ENCODE measurements around the gene TFE3.

Gene TFE3

DNA sequence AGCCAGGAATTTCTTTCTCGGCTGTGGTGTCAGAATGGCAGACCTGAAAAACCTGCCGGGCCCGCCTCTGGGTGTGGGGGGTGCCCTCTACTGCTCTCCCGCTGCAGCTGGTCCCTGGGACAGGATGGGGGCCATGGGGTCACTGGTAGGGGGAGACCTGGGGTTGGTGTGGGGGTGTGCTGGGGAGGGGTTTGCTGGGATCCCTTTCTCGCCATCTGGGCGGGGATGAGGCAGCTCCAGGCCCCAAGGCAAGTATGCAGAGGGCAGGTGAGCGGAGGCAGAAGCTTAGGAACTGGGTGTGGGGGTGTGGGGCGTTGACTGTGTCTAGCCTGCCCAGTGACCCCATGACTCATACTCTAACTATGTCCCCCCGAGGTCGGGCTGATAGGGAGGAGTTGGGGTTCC lies 16.5 kb upstream of the TFE3 start:
- DNase-seq = no peak

- DNase-seq = no peak
Observed at GRCh38 chrX:49059201-49059600, 16.0 kb upstream of the TFE3 start.

GRCh38 chrX:49058794-49059193 lies 15.6 kb upstream of the TFE3 start, which contains the start of gene CCDC120:
Gene CCDC120 (plus strand): TSS chrX:49058999. CDS start chrX:49062042, 3,043 bp downstream.
- DNase-seq = no peak

DNA sequence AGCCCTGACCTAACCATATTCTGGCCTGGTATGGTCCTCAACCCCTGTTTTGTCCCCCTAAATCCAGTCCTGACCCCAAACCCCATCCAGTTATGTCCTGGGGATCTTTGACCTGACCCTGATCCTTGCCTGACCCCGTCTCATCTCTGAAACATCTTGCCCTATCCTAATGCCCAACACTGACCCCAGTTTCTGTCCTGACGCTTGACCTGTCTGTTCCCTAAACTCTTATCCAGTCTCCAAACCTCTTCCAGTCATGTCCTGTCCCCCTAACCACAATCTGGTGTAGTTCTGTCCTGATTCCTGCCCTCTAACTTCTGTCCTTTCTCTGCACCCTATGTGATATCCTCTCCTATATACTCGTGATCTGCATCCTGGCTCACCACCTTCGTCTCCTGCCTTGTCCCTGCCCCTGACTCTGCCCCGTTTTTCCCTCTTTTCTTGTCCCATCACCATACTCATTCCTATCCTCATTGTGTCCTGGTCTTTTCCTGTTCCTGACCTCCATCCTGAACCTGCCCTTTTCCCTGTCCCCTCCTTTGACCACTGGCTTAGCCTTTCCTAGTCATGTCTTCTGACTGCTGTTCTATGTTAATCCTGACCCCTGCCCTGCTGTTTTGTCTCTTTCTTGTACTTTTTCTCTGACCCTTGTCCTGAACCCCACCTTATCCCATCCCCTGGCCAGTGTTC lies 11.1 kb upstream of the TFE3 start:
- DNase-seq = no peak

DNA sequence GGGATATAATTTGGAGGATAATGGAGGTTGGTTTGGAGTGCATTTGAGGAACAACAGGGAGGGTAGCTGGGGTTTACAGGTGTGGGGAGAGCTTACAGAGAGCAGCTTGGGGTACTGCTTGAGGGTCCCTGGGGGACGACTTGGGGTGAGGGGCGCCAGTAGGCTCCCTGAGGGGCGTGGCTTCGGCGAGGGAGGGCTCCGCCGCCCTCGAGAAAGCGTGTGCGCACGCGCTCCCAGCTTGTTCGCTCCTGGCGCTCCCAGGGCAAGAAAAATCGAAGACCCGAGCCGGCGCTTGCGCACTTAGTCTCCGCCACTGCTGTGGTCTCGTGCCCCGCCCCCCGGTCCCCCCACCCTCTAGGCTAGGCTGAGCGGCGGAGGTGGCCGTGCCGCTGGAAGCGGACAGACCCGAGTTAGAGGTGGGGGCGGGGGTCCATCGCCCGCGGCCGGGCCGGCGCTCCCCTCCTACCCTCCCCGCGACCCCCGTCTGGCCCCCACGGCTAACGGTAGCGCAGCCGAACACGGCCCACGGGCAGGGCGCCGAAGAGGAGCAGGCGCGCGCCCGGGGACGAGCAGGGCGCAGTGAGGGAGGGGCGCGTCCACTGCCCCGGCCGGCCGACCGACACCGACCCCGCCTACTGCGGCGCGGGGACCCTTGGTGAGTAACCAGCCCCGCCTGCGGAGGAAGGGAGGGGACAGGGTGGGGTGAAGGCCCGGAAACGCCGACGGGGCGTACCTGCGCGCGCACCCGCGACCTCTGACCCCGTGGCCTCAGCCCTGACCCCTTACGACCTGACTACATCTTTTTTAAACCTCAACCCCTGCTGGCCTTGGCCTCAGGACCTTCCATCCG lies 10.3 kb upstream of the TFE3 start:
- DNase-seq = peak; percentile 46

GRCh38 chrX:49043987-49044281 lies 777 bp upstream of the TFE3 start:
- DNase-seq = no peak

GRCh38 chrX:49042581-49043219 lies 457 bp downstream of the TFE3 start:
- no peak for DNase-seq

GRCh38 chrX:49041744-49042580 lies 1.2 kb downstream of the TFE3 start:
- peak; percentile 1 for DNase-seq

DNA sequence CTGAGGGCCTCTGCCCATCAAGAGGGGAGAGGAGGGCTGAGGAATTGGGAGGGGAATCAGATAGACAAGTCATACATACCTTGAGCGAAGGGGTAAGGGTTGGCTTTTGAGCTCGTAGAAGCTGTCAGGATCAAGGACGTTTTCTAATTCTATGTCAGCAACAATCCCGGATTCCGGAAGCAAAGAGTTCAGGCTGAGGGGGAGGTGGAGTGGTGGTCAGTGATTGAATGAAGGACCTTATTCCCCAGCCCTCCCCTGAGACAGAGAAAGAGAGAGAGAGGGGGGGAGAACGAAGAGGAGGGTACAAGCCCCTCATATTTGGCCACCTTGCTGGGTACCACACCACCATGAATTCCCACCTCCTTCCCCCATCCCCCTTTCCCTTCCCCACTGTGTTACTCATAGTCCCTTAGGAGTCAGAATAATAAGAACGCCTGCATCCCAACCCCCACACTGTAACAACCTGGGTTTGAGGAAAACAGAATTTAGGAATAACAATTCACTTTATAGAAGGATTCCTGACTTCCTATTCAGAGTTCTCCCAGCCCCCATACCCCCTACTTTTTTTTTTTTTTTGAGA lies 2.7 kb downstream of the TFE3 start:
- DNase-seq = no peak

DNA sequence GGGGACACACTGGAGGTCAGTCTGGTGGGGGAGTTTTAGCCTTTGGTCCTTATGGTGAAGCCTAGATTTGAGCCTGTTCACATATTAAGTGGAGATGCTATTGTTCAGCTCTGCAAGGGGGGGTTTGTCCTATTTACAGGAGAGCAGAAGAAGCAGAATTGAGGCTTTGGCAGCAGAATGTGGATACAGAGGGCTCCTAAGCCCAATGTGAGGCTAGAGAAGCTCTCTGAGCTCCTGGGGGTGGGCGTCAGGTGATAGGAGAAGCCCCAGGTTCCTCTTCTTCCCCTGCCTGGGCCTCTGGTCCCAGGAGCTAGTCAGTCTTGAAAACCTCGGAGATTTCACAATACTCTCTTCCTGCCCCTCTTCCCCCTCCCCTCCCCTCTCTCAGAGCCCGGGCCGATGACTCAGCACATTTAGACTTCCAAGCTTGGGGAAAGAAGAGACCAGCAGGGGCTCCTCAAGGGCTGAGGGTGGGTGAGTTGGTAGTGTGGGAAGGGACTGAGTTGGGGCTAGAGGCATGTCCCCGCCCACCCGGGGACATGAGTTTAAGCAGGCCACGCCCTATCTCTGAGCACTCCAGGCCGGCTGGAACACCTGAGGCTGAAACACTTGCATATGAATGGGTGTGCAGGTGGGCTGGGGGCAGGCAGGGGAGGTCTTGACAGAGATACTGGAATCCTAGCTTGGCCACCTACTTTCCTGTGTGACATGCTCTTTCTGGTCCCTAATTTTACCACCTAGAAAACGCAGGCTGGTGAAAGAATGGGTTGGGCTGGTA lies 3.4 kb downstream of the TFE3 start:
- peak; percentile 20 for DNase-seq

DNA sequence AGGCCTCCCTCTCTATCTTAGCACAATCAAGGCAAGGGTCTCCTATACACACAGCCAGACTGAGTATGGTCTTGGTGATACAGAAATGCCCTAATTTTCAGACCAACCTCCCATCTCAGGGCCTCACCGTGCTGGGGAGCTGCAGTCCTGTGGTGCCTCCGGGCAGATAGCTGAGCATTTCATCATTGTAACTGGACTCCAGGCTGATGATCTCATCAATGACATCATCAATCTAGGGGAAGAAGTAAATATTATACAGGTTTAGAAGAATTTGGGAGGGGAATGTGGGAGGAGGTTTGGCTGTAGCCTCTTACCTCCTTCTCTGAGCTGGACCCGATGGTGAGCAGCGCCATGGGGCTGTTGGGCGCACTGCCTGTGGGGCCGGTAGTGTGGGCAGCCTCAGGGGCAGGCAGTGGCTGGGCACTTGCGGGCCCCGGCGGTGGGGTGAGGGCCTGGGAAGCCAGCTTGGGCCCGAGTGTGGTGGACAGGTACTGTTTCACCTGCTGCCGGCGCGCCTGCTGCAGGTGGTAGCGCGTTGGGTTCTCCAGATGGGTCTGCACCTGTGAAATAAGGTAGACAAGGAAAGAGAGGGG lies 5.2 kb downstream of the TFE3 start:
- no peak for DNase-seq

DNA sequence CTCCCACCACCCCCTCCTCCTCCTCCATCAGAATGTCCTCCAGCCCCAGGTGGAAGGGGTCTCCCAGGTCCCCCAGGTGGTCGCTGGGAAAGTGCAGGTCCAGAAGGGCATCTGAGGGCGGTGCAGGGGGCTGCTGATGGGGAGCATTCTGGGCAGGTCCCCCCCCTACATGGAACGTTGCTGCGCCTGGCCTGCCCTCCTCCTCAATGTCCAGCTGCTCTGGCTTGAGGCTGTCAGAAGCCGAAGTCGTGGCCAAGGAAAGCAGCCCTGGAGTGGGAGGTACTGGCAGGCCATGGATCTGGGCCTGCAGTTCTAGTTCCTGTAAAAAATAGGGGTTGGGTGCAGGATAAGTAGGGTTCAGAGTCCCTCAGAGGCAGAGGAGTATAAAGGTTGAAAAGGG lies 12.9 kb downstream of the TFE3 start:
- no peak for DNase-seq

- DNase-seq = no peak
Observed at GRCh38 chrX:49029876-49030275, 13.3 kb downstream of the TFE3 start.

DNA sequence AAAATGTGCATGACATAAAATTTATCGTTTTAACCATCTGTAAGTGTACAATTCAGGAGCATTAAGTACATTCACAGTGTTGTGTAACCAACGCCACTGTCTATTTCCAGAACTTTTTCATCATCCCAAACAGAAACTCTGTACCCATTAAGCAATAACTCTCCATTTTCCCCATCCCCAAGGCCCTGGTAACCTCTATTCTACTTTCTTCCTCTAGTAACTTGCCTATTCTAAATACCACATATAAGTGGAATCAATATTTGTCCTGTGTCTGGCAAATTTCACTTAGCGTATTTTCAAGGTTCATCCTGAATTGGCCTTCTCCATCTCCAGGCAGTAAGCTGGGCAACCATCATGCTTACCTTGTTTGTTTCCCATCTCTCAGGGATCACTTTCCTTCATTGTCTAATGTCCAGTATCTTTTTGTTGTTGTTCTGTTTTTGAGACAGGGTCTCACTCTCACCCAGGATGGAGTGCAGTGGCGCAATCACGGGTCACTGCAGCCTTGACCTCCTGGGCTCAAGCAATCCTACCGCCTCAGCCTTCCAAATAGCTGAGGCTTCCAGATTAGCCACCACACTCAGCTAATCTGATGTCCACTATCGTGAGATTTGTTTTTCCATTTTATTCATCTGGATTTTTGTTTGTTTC lies 23.4 kb downstream of the TFE3 start:
- no peak for DNase-seq

- no peak for DNase-seq
Observed at GRCh38 chrX:49019050-49019449, 24.1 kb downstream of the TFE3 start.

GRCh38 chrX:49003696-49004095 lies 39.5 kb downstream of the TFE3 start:
- no peak for DNase-seq

- peak; percentile 66 for DNase-seq
Observed at GRCh38 chrX:49002091-49002935, 40.8 kb downstream of the TFE3 start, which contains the start of gene GRIPAP1. Gene GRIPAP1 (minus strand): TSS chrX:49002264. CDS start chrX:49002229, 35 bp downstream.

DNA sequence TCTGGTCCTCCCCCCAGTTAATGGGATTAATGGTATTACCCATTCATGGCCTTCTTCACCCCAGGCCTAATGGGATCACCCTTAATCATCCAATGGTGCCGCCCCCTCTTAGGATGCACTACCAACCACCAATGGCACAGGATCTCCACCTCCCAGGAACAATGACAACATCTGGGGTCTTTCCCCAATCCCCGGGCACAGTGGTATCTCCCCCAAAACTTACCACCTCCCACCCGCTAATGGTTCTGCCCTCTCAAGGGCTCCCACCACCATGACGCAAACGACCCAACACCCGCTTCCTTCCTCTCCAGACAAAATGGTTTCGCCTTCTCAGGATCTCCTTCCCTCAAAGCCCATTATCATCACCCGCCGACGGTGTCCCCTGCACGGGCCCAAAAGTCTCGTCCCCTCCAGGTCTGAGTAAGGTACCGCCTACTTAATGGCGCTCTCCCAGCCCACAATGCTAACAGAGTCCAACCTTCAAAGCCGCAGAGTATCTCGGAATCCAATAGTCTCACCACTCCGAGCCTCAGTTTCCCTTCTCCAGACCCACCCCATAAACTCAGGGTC lies 41.6 kb downstream of the TFE3 start:
- peak; percentile 2 for DNase-seq

DNA sequence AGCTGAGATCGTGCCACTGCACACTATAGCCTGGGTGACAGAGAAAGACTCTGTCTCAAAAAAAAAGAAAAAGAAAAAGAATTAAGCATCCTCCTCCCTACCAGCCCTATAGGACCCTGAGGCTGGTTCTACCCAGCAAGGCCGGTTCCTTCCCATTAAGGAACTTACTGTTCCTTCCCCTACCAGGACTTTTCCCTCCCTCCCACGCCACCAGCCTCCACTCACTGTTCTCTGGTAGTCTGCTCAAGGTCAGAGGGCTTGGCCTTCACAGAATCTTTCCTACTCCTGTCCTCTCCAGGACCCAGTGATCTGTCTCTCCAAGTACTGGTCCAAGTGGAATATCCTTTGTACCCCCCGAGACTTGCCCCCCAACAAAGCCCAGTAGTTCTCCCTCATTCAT lies 42.5 kb downstream of the TFE3 start:
- DNase-seq = no peak

All from activated effector memory CD4-positive, alpha-beta T cell treated with Interleukin-2 at 50 U/mL for 16 hours (primary cell).